Stimulated activated CD8-positive, alpha-beta memory T cell treated with anti-CD3 and anti-CD28 coated beads, Interleukin-4, amount 100 ng/mL, for 1 hour (primary cell): Measurements from ENCODE around the gene FAM107B.

Experiments
- DNase-seq, 2 donors: peaks; one replicate each; pipeline ENCODE4 v3.0.0-alpha.2; 2020; ENCODE audit warnings: low read depth in 2 of 2, low spot score in 1 of 2

Gene FAM107B

GRCh38 chr10:14539176-14539575 is 235.5 kb downstream of the FAM107B start:
- DNase-seq: no peak

GRCh38 chr10:14536241-14537213 is 238.2 kb downstream of the FAM107B start:
- DNase-seq: no peak

- no peak for DNase-seq
Measured at GRCh38 chr10:14535457-14536130, 239.1 kb downstream of the FAM107B start.

GRCh38 chr10:14534152-14534551 is 240.5 kb downstream of the FAM107B start:
- no peak for DNase-seq

GRCh38 chr10:14533295-14533694 is 241.4 kb downstream of the FAM107B start:
- DNase-seq: no peak

GRCh38 chr10:14532473-14533251 is 242.0 kb downstream of the FAM107B start:
- DNase-seq: no peak

- no peak for DNase-seq
Measured at GRCh38 chr10:14531974-14532373, 242.7 kb downstream of the FAM107B start.

- no peak for DNase-seq
Measured at GRCh38 chr10:14530465-14530864, 244.2 kb downstream of the FAM107B start.

- DNase-seq: no peak
Measured at GRCh38 chr10:14529351-14529750, 245.3 kb downstream of the FAM107B start.

GRCh38 chr10:14528450-14528849 is 246.2 kb downstream of the FAM107B start:
- no peak for DNase-seq

- no peak for DNase-seq
Measured at GRCh38 chr10:14527915-14528314, 246.8 kb downstream of the FAM107B start.

- no peak for DNase-seq
Measured at GRCh38 chr10:14527134-14527844, 247.4 kb downstream of the FAM107B start.

- DNase-seq: no peak
Measured at GRCh38 chr10:14526326-14526725, 248.4 kb downstream of the FAM107B start.

- no peak for DNase-seq
Measured at GRCh38 chr10:14524691-14525324, 249.9 kb downstream of the FAM107B start.

GRCh38 chr10:14523286-14523685 is 251.4 kb downstream of the FAM107B start:
- DNase-seq: no peak

GRCh38 chr10:14519785-14520184 is 254.9 kb downstream of the FAM107B start:
- no peak for DNase-seq

- no peak for DNase-seq
Measured at GRCh38 chr10:14518149-14518548, 256.5 kb downstream of the FAM107B start.

GRCh38 chr10:14513123-14513522 is 261.6 kb downstream of the FAM107B start:
- no peak for DNase-seq

GRCh38 chr10:14510346-14510745 is 264.4 kb downstream of the FAM107B start:
- no peak for DNase-seq

GRCh38 chr10:14508725-14509124 is 266.0 kb downstream of the FAM107B start:
- DNase-seq: no peak
